CD4-positive, alpha-beta T cell treated with Interleukin-6 for 4 hours (primary cell): ENCODE results near the gene TAAR5.
"Not testable (repeated sequence)": the region's sequence is repeated elsewhere in the genome, so short reads cannot be mapped to it uniquely, and the experiment has no call there.

Experiments
- DNase-seq: peaks from one replicate; pipeline ENCODE4 v3.0.0-alpha.2; 2020; ENCODE audit warnings: mixed read lengths

Gene TAAR5, protein sequence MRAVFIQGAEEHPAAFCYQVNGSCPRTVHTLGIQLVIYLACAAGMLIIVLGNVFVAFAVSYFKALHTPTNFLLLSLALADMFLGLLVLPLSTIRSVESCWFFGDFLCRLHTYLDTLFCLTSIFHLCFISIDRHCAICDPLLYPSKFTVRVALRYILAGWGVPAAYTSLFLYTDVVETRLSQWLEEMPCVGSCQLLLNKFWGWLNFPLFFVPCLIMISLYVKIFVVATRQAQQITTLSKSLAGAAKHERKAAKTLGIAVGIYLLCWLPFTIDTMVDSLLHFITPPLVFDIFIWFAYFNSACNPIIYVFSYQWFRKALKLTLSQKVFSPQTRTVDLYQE

DNA sequence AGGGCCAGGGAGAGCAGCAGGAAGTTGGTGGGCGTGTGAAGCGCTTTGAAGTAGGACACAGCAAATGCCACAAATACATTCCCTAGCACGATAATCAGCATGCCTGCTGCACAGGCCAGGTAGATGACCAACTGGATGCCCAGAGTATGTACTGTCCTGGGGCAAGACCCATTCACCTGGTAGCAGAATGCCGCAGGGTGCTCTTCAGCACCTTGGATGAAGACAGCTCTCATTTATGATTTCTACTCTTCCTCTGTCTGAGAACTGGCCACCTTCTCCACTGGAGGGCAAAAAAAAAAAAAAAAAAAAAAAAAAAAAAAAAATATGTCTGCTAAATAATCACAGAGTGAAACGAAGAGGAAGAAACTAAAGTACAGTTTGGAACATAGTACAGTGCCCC is at the start of gene TAAR5:
TSS of gene TAAR5 (minus strand) at position 288 of the 400 bp plus-strand sequence. CDS start at position 233, 55 bp downstream.
- DNase-seq: no peak

- not testable (repeated sequence) for DNase-seq
These were observed 47.6 kb upstream of the TAAR5 start for GRCh38 chr6:132637135-132637534.

DNA sequence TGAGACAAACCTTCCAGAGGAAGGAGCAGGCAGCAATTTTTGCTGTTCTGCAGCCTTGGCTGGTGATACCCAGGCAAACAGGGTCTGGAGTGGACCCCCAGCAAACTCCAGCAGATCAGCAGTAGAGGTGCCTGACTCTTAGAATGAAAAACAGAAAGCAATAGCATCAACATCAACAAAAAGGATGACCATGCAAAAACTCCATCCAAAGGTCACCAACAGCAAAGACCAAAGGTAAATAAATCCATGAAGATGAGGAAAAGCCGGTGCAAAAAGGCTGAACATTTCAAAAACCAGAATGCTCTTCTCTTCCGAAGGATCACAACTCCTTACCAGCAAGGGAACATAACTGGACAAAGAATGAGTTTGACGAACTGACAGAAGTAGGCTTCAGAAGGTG is 46.4 kb upstream of the TAAR5 start:
- not testable (repeated sequence) for DNase-seq

- DNase-seq: not testable (repeated sequence)
These were observed 45.7 kb upstream of the TAAR5 start for GRCh38 chr6:132635288-132635687.

GRCh38 chr6:132634796-132635195 is 45.3 kb upstream of the TAAR5 start:
- DNase-seq: no peak

DNA sequence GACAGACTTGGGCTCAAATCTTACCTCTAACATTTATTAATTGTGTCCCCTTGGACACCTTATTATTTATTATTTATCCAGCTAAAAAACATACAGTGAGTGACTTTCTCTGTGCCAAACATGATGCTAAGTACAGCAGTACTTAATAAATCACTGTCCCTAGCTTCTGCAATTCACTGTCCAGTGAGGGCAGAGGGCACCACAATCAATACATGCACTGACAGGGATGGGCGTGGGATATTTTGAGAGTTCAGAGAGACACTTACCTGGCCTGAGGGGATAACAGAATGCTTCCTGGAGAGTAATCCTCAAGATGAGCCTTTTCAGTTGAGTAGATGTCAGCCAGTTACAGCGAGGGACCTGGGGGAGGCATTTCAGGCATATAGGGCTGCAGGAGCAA is 43.8 kb upstream of the TAAR5 start:
- no peak for DNase-seq

DNA sequence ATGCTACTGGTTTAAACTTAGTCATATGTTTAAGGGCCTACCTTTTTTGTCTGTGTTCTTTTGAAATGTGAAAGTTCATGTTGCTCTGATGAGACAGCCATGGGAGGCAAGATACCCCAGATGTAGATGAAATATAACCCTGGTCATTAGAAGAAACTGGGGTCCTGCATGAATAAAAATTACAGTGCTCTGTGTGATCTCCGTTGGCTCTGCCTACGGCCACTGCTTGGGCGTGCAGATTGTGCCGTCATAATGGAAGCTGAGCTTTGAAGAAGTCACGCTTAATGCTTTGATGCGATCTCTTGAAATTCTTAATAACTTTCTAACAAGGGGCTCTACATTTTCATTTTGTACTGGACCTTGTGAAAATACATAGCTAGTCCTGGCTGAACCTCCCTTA is 34.6 kb upstream of the TAAR5 start, which contains the start of gene TAAR2:
TSS of gene TAAR2 (minus strand) at position 101 of the 400 bp plus-strand sequence. CDS start at position 101, 0 bp downstream.
- DNase-seq: no peak

GRCh38 chr6:132623106-132623845 is 33.7 kb upstream of the TAAR5 start:
- DNase-seq: no peak

DNA sequence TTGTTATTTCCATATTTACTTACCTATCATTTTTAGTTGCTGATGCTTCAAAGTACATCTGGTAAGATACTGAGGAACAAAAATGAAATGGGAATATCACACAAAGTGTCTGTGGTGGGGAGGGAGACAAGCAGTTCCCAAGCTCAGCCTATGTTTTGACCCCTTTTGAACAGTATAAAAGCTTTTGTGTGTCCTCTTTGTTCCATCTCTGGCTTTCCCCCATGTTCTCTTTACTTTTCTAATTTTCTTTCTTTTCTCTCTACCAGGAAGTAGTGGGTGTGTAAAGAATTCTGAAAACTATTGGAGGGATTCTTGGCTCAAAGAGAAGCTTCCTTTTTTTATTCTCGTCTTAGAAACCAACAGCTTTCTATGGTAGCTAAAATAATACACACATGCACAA is 27.1 kb upstream of the TAAR5 start:
- DNase-seq: no peak

DNA sequence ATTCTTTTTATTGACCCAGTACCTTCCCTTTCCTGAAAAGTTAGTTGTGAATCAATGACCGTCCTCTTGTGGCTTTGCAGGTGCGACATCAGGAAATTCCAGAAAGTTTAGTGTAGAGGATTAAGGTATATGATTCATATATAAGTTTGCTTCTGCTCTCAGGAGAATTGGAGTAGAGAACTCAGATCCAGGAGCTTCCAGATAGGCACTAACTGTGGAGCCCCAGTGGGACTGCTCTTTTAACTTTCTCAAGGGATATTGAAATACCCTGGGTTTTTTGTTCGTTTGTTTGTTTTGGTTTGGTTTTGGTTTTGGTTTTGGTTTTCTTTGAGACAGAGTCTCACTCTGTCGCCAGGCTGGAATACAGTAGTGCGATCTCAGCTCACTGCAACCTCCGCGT is 25.0 kb upstream of the TAAR5 start:
- no peak for DNase-seq

- no peak for DNase-seq
These were observed 23.0 kb upstream of the TAAR5 start for GRCh38 chr6:132612449-132613108.

DNA sequence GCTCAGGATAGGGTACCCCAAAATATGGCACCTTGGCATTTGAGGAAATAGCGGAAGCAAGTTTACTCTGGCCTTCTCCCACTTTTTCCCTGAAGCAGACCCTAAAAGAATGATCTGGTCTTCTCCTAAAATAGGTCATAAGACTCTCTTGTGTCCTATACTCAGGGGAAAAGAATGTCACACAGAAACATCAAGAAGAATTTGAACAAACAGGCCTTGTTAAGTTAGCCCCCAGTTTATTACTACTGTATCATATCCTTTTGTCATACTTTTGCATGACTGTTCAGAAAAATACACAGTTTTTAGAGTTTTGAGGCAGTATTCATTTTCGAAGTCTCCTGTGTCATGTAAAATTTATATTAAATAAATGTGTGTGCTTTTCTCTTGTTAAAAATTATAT is 22.1 kb upstream of the TAAR5 start:
- DNase-seq: no peak

DNA sequence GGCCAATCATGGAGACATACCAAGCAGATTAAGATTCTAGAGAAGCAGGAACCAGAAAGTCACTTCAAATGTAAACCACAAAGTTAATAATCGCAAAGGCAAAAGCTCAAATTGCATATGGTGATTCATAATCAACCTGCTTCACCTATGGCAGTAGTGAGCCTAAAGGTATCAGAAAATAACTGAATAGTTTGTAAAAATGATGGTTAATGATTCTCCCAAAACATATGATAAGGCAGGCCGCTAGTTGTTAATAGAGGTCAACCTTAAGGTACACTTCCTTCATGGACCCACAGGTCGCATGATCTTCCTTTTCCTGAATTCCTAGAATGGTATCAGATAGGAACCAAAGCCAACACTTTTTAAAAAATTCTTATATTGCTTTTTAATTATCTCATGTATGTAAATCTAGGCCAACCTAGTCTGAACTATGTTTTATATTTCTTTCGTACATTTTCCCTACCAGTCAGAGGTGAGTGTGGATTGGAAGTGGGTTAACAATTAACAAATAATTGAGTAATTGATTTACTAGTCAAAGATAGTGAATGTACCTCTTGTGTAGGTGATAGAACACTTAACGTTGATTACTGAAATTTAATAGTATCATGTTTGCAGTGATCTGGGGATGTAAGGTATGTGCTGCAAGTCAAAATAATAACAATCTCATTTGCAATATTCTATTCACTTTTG is 18.1 kb upstream of the TAAR5 start:
- DNase-seq: no peak

DNA sequence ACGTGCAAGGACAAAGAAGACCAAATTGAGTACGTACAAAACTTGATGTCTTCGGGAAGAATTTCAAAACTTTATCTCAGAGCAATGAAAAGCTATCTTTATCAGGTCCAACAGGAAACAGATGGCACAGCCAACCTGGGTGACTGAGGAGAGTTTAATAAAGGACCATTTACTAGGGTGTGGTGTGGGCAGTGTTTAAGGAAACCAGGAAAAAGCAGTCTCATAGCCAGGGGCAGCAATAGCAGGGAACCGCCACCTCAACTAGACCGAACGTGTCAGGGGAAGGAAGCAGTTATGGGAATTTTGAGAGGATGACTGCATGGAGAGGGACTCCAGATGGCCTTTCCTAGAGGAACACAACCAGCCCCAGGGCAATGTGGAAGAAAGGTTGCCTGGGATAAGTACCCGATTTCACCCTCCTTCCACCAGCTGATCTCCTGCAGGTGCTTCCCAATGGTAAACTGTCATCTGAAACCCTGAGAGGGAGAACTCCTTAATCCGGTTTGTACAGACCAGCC is 15.2 kb upstream of the TAAR5 start:
- DNase-seq: no peak

DNA sequence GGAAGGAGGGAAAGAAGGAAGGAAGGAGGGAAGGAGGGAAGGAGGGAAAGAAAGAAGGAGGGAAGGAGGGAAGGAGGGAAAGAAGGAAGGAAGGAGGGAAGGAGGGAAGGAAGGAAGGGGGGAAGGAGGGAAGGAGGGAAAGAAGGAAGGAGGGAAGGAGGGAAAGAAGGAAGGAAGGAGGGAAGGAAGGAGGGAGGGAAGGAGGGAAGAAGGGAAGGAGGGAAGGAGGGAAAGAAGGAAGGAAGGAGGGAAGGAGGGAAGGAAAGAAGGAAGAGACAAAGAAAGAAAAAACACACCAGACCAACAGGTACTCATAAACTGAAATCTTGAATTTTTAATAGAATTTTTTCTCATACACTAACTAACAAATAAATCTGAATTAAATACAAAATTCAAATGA is 11.4 kb upstream of the TAAR5 start:
- DNase-seq: not testable (repeated sequence)

DNA sequence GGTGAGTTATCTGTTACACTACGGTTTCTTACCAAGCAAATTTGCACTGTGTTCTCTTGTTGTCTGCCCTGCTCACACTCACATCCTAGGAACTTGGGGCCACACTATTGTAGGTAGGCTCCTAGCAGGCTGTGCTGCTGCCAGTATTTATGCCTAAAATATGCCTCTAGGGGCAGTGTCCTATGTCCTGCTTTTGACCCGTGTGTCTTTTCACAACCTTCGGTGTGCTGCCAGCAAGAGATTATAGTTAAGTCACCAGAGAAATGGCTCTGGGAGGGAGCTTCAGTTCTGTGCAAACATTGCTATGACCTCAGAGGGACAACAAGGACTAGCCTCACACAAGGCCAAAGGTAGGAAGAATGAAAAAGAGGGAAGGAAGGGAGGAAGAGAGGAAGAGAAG is 8.9 kb upstream of the TAAR5 start:
- DNase-seq: no peak

DNA sequence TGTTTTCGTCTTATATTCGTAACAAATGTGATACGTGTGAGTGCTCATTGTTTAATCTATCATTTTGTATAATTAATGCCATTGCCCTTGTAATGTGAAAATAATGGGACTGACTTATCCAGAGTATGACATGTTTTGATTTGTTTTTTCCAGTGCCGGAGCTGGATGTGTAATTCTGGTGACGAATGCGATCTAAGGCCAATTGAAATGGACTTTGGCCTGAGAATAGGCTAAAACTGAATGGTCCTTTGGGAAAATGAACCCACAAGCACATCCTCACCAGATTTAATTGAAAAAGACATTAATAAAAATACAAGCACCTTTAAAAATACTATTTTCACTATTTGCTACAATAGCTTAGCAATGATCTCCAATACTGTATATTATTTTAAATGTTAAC is 6.7 kb upstream of the TAAR5 start:
- DNase-seq: no peak

DNA sequence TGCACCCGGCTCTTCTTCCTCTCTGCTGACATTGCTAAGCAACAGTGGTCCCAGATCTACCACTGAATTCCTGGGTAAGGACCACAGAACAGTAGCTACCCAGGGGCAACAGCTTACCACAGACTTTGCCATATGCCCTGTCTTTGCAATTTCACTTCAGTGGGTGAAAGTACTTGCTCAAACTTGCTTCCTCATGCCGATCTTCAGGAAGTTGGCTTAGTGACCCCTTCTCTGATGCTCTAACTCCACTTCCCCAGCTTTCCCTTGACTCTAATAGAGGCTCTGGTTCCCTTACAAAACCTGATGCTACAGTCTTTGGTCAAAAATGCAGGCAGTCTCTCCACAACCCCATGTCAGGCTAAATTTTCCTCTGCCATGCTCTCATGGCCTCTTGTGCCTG is 3.3 kb upstream of the TAAR5 start:
- no peak for DNase-seq

- DNase-seq: no peak
These were observed 821 bp upstream of the TAAR5 start for GRCh38 chr6:132590362-132590761.

GRCh38 chr6:132587424-132587823 is 2.1 kb downstream of the TAAR5 start:
- DNase-seq: no peak

DNA sequence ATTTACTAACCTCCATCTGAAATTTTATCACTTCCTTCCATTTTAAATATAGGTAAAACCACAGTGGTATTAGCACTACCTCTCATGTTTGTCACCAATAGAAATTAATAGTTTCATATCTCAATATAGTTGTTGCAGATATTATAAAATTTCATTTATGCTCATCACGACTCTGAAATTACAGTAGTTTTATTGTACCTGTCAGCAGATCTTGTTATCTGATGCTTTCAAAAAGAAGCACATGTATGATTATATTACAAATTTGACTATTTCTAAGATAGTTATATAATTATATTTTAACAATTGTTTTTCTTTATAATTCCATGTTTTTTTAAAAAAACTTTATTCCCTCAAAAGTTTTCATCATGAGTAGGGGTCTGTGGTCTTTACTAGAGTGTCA is 4.8 kb downstream of the TAAR5 start:
- no peak for DNase-seq

DNA sequence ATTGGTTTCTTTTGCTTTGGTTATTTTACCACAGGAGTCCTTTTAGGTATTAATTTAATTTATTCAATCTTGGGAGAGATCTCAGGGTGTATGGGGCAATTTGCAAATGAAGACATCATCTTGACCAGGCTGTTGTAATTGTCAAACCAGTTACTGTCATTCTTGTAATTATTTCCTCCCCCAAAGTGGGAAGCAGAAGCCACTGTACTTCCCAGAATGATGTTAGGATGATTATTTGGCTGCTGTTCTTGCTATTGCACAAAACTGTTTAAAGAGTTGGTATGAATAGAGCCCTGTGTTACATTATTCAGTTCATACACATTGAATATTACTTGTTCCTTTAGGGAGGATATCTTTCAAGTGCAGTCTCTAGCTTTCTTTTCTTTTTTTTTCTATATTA is 17.8 kb downstream of the TAAR5 start:
- DNase-seq: no peak

DNA sequence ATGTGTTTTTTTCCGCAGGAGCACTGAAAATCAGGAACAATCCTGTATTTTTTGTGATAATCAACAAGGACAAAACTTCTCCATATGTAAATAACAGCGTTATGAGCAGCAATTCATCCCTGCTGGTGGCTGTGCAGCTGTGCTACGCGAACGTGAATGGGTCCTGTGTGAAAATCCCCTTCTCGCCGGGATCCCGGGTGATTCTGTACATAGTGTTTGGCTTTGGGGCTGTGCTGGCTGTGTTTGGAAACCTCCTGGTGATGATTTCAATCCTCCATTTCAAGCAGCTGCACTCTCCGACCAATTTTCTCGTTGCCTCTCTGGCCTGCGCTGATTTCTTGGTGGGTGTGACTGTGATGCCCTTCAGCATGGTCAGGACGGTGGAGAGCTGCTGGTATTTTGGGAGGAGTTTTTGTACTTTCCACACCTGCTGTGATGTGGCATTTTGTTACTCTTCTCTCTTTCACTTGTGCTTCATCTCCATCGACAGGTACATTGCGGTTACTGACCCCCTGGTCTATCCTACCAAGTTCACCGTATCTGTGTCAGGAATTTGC is 19.2 kb downstream of the TAAR5 start, which contains the start of gene TAAR6:
TSS of gene TAAR6 (plus strand) at position 102 of the 557 bp plus-strand sequence. CDS start at position 102, 0 bp downstream.
- DNase-seq: no peak
